ENCODE data around the gene PYROXD2. TPM values are rescaled to one million over a fixed set of nuclear protein-coding genes. Genes with fewer than 3 reads are reported as not detected.

Gene PYROXD2
- total and polyA plus RNA-seq, 10 of the 15 experiments (the other 5 are each of a cell fraction or from before 2014, with no cell fraction given), result 4.8 to 15.8 (median 11.1) TPM

GRCh38 chr10:98449287-98449686 lies 34.3 kb upstream of the PYROXD2 start:
- no peak overlapping the region for H2AFZ ChIP-seq (ENCODE audit: control insufficient read depth, low read depth, low read length)
- no peak for DNase-seq (ENCODE audit: low read depth, low spot score)
- no peak for ATAC-seq
- ChIA-PET SMC1A (ENCODE audit: uncharacterized antibody, unreplicated experiment) (no interaction called here), POLR2A (no interaction called here), CTCF (interaction anchor here (1.3 kb wide), 1 partner anchor 12 kb away, joined by 3 read pairs; no protein-coding TSS in a partner anchor), RAD21 (ENCODE audit: unreplicated experiment) (no interaction called here)
- intact Hi-C loops (cut with micrococcal nuclease; ENCODE audit: unreplicated experiment), result no loop called here
- no peak for FAIRE-seq
- H3K79me2 ChIP-seq (ENCODE audit: control insufficient read depth, insufficient read depth, low read length), result peaks cover 28% of the 10 kb centered on the region
- no peak overlapping the region for H3K9ac ChIP-seq (ENCODE audit: control insufficient read depth, insufficient read depth, low read length)
- H3K4me1 ChIP-seq (ENCODE audit: control insufficient read depth, insufficient read depth, low read length), result peaks cover 15% of the 10 kb centered on the region
- H4K20me1 ChIP-seq (ENCODE audit: control insufficient read depth, insufficient read depth), result no peaks in the 10 kb centered on the region
- in situ Hi-C loops (cut with MboI), result no loop called here
- TF ChIP-seq POU2F2 (IDR thresholded peaks at IDR 0.05; ENCODE audit: borderline replicate concordance, low read depth, low read length), result no peak
- no peak for TF ChIP-seq NRF1 (conservative IDR thresholded peaks at IDR 0.05; ENCODE audit: low read depth, low read length)
- no peak for TF ChIP-seq PML (IDR thresholded peaks at IDR 0.05; ENCODE audit: low read length)
- no peak for TF ChIP-seq FOXM1 (IDR thresholded peaks at IDR 0.05; ENCODE audit: low read depth, low read length)
- no peak for TF ChIP-seq PAX5 (IDR thresholded peaks at IDR 0.05; ENCODE audit: borderline replicate concordance, low read depth, low read length)
- TF ChIP-seq STAT3 (IDR thresholded peaks at IDR 0.05; ENCODE audit: low read depth, low read length), result no peak
- no peak overlapping the region for H3K27ac ChIP-seq (ENCODE audit: control insufficient read depth, insufficient read depth)
- H3K9me3 ChIP-seq (replicated peaks; ENCODE audit: control insufficient read depth, insufficient read depth, low read length), result no peaks in the 10 kb centered on the region
- H3K4me2 ChIP-seq (ENCODE audit: control insufficient read depth, insufficient read depth), result no peak overlapping the region
- no TSS peak for BruUV-seq (replicated peaks)
- H3K4me3 ChIP-seq, result no peak overlapping the region
- no peaks in the 10 kb centered on the region for H3K27me3 ChIP-seq (replicated peaks in 1 of 2; ENCODE audit: control insufficient read depth in 2 of 2, insufficient read depth in 2 of 2, low read length in 1 of 2)
- H3K36me3 ChIP-seq (ENCODE audit: control insufficient read depth in 2 of 2, insufficient read depth in 2 of 2, low read length in 1 of 2), result peaks cover 2 to 3% of the 10 kb centered on the region in 2 experiments; a peak in 2 of 4 replicates

GRCh38 chr10:98446661-98447221 lies 31.8 kb upstream of the PYROXD2 start, which contains the start of gene HPS1:
Gene HPS1 (minus strand): TSS chr10:98446935. CDS start chr10:98443240, 3,695 bp downstream.
- H3K4me2 ChIP-seq (ENCODE audit: control insufficient read depth, insufficient read depth), result peak within 1 kb of the TSS; percentile 88
- WGBS (ENCODE audit: insufficient coverage, insufficient replicate concordance, low lambda C conversion rate, missing lambda C conversion rate), result under 1% methylated on average over 43 of the region's 47 CpGs
- peak; percentile 62 for FAIRE-seq
- peak within 1 kb of the TSS; percentile 93 for H3K9ac ChIP-seq (ENCODE audit: control insufficient read depth, insufficient read depth, low read length)
- in situ Hi-C loops (cut with MboI), result no loop called here
- ATAC-seq, result peak; percentile 92
- ChIA-PET CTCF (interaction anchor here (0.6 to 4.7 kb wide), 5 partner anchors 16 to 107 kb away, joined by 3 to 22 read pairs (median 4); no protein-coding TSS in a partner anchor), POLR2A (interaction anchor here (0.9 to 1.7 kb wide), 2 partner anchors 10 to 42 kb away, joined by 3 to 5 read pairs; no protein-coding TSS in a partner anchor), SMC1A (ENCODE audit: uncharacterized antibody, unreplicated experiment) (interaction anchor here (0.6 kb wide), 1 partner anchor 106 kb away, joined by 3 read pairs; no protein-coding TSS in a partner anchor), RAD21 (ENCODE audit: unreplicated experiment) (no interaction called here)
- intact Hi-C loops (cut with micrococcal nuclease; ENCODE audit: unreplicated experiment), result no loop called here
- H3K9me3 ChIP-seq (replicated peaks; ENCODE audit: control insufficient read depth, insufficient read depth, low read length), result no peaks in the 10 kb centered on the region
- no TSS peak for BruUV-seq (replicated peaks)
- peaks cover 15% of the 10 kb centered on the region for H3K4me1 ChIP-seq (ENCODE audit: control insufficient read depth, insufficient read depth, low read length)
- peak within 1 kb of the TSS; percentile 84 for H3K4me3 ChIP-seq
- peaks cover 30% of the 10 kb centered on the region for H3K79me2 ChIP-seq (ENCODE audit: control insufficient read depth, insufficient read depth, low read length)
- peak within 1 kb of the TSS; percentile 100 for H2AFZ ChIP-seq (ENCODE audit: control insufficient read depth, low read depth, low read length)
- DNase-seq (ENCODE audit: low read depth, low spot score), result peak; percentile 42
- peak within 1 kb of the TSS; percentile 91 for H3K27ac ChIP-seq (ENCODE audit: control insufficient read depth, insufficient read depth)
- H3K27me3 ChIP-seq (replicated peaks in 1 of 2; ENCODE audit: control insufficient read depth in 2 of 2, insufficient read depth in 2 of 2, low read length in 1 of 2), result no peaks in the 10 kb centered on the region
- no peaks in the 10 kb centered on the region; the same call in 1 of the 2 replicates for H4K20me1 ChIP-seq (ENCODE audit: control insufficient read depth, insufficient read depth)
- H3K36me3 ChIP-seq (ENCODE audit: control insufficient read depth in 2 of 2, insufficient read depth in 2 of 2, low read length in 1 of 2), result peaks cover 3 to 6% of the 10 kb centered on the region in 2 experiments
- TF ChIP-seq MEF2A (IDR thresholded peaks at IDR 0.05; ENCODE audit: insufficient read depth, low read depth, low read length), result 0 out of 2 replicates have a peak, but pooled peaks have one; percentile 29
- no peak for TF ChIP-seq NR2C1 (IDR thresholded peaks at IDR 0.05)
- peak; percentile 51 for TF ChIP-seq IKZF1 (conservative IDR thresholded peaks at IDR 0.05)
- peak; percentile 70 for TF ChIP-seq FOS (IDR thresholded peaks at IDR 0.05; ENCODE audit: borderline replicate concordance, extremely low read depth, insufficient read length)
- 0 out of 2 replicates have a peak, but pooled peaks have one; percentile 28 for TF ChIP-seq IRF3 (IDR thresholded peaks at IDR 0.05)
- TF ChIP-seq RELB (IDR thresholded peaks at IDR 0.05; ENCODE audit: low read depth), result 0 out of 2 replicates have a peak, but pooled peaks have one; percentile 20
- peak; percentile 78 for TF ChIP-seq PAX5 (IDR thresholded peaks at IDR 0.05; ENCODE audit: borderline replicate concordance, low read depth, low read length)
- 0 out of 2 replicates have a peak, but pooled peaks have one; percentile 27 for TF ChIP-seq SMAD5 (IDR thresholded peaks at IDR 0.05; ENCODE audit: low read depth)
- peak; percentile 48; the same call in 1 of the 2 replicates for TF ChIP-seq E2F4 (IDR thresholded peaks at IDR 0.05; ENCODE audit: low read depth, low read length)

Measured in GM12878 (cell line).